Activated naive CD4-positive, alpha-beta T cell treated with anti-CD3 and anti-CD28 coated beads for 36 hours (primary cell): ENCODE results near the gene IFNA13. TPM values are rescaled to one million over a fixed set of nuclear protein-coding genes. Genes with fewer than 3 reads are reported as not detected.

Experiments used
- CTCF ChIA-PET: fragments of 350-600 bp; sonication (Branson Sonifier 250); formaldehyde crosslinking; loops from one replicate; lab custom pipeline; 2021; ENCODE audit warnings: antibody characterized with exemption; lab: Charles Lee
- DNase-seq: peaks from one replicate; pipeline ENCODE4 v3.0.0-alpha.2; 2020
- H3K27ac Mint-ChIP-seq: one replicate; pipeline ENCODE4 v1.8.0; 2021; ENCODE audit warnings: mild to moderate bottlenecking, mixed read lengths
- H3K27me3 Mint-ChIP-seq: one replicate; pipeline ENCODE4 v1.8.0; 2021; ENCODE audit warnings: low read depth, mixed read lengths
- H3K36me3 Mint-ChIP-seq: one replicate; pipeline ENCODE4 v1.8.0; 2021; ENCODE audit warnings: low read depth, mixed read lengths
- H3K4me1 Mint-ChIP-seq: one replicate; pipeline ENCODE4 v1.8.0; 2021; ENCODE audit warnings: low read depth, mixed read lengths
- H3K4me3 Mint-ChIP-seq: one replicate; pipeline ENCODE4 v1.8.0; 2021; ENCODE audit warnings: mild to moderate bottlenecking, moderate library complexity, mixed read lengths
- H3K9me3 Mint-ChIP-seq: one replicate; pipeline ENCODE4 v1.8.0; 2021; ENCODE audit warnings: mixed read lengths
- intact Hi-C: fragments of 100-400 bp; cut with micrococcal nuclease; formaldehyde crosslinking; loops from one replicate; pipeline ENCODE4 v1.15.1; 2023
- total RNA-seq, 2 experiments: library from RNA; stranded (reverse); gene quantifications; one replicate each; pipeline ENCODE4 v1.2.3, GENCODE V29; 2021

Gene IFNA13
- total RNA-seq, 2 experiments from 2014 or later: not detected

- CTCF ChIA-PET: interaction anchor here (0.6 to 1.0 kb wide), 2 partner anchors 48 to 442 kb away, joined by 3 to 4 read pairs; no protein-coding TSS in a partner anchor
- intact Hi-C loops: no loop called here
- Mint-ChIP-seq H3K36me3 (no peaks in the 10 kb centered on the region), H3K9me3 (no peaks in the 10 kb centered on the region), H3K27me3 (peaks cover 20% of the 10 kb centered on the region), H3K4me1 (no peaks in the 10 kb centered on the region), H3K4me3 (no peak overlapping the region), H3K27ac (no peak overlapping the region)
- DNase-seq: no peak
Measured at GRCh38 chr9:21348430-21348970, 19.4 kb downstream of the IFNA13 start.

DNA sequence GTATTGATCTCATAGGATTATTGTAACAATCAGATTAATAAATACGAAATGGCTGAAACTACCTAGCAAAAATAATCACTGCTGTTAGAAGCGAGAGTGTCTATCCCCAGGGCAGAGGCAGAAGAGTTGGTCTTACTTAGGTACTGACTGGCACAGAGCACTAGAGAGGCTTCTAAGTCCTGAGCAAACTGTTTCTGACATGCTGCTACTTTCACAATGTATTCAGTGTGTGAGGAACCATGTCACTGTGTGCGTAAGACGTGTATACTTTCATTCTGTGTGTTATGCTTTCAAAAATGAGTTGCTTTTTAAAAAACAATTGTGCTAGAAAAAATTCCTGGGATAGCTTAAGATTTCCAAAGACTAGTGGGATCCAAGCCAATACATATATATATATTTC, 27.1 kb downstream of the IFNA13 start:
- Mint-ChIP-seq H3K4me3 (no peak overlapping the region), H3K36me3 (no peaks in the 10 kb centered on the region), H3K4me1 (peaks cover 9% of the 10 kb centered on the region), H3K27me3 (peaks cover 7% of the 10 kb centered on the region), H3K27ac (no peak overlapping the region), H3K9me3 (no peaks in the 10 kb centered on the region)
- no peak for DNase-seq
- intact Hi-C loops: no loop called here
- CTCF ChIA-PET: interaction anchor here (0.9 to 1.1 kb wide), 3 partner anchors 52 to 448 kb away, joined by 3 read pairs; no protein-coding TSS in a partner anchor

DNA sequence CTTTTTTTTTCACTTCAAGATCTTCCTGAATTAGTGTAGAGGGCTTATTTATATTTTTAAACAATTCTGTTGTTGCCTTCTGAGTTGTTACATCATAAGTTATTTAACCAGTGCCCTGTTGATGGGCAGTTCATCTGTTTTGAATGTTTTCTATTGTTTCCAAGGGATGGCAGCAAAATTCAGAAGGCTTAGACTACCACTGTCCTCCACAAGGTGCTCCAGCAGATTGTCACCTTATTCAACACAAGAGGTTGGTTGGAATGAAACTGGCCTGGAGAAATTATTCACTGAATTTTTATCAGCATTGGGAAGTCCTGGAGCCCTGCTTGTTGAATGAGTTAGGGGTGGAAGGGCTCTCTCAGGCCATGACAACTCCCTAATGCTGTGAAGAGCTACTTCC, 31.4 kb downstream of the IFNA13 start:
- Mint-ChIP-seq H3K4me3 (peak overlapping the region; percentile 53), H3K27me3 (no peaks in the 10 kb centered on the region), H3K27ac (no peak overlapping the region)

DNA sequence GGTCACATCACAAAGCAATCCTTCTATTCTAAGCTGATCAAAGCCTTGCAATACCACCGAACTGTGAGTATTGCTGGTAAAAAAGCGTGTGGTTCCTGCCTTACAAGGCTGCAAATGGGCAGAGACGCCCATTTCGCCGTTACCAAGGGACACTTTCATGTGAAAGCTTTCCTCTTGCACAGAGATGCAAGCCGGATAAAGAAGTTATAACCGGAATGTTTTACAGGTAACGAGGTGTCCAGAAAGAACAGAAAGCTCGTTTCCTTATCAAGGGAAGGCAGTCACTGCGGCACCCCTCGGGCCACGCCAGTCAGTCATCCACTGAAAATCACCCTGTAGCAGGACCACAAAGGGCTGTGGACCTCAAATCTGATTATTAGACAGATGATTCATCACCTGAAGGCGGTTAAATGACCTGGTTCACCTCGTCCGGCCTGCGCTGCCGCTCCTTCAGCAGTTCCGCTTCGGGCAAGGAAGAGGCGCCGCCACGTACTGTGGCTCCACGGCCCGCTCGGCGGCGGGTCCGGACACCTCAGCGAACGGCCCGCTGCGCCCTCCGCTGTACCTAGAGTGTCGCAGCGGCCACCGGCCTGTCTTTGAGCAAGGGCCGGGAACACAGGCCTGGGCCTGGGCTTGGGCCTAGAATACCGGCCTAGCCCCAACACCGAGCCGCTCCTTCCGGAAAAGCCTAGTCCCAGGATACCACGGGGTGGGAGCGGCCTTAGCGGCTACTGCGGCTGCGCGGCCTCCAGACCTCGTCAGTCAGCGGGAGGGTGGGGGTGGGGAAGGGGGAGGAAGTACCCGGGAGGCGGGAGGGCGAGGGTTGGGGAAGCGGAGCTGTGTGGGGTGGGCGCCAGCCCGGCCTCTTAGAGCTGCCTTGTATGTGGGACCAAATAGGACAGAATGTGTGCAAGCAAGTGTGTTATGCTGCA, 32.9 kb downstream of the IFNA13 start, which contains the start of gene KLHL9:
TSS of gene KLHL9 (minus strand) at position 704 of the 932 bp plus-strand sequence. CDS start at position 159, 545 bp downstream.
- Mint-ChIP-seq H3K36me3 (peaks cover 20% of the 10 kb centered on the region), H3K4me3 (peak within 1 kb of the TSS; percentile 84), H3K9me3 (no peaks in the 10 kb centered on the region), H3K27me3 (no peaks in the 10 kb centered on the region), H3K27ac (peak within 1 kb of the TSS; percentile 91), H3K4me1 (peaks cover 48% of the 10 kb centered on the region)
- CTCF ChIA-PET: interaction anchor here (0.6 to 2.3 kb wide), 16 partner anchors 9 to 958 kb away, joined by 3 to 29 read pairs (median 4); no protein-coding TSS in a partner anchor
- intact Hi-C loops: loop anchor here (1.0 to 5.0 kb wide), 8 partner anchors 22 to 660 kb away; partner anchors contain the start of genes HACD4 and MTAP
- DNase-seq: peak; percentile 93

More for the DNA sequence above, 31.4 kb downstream of the IFNA13 start:
- no peak for DNase-seq
- Mint-ChIP-seq H3K4me1 (peaks cover 38% of the 10 kb centered on the region), H3K36me3 (peaks cover 17% of the 10 kb centered on the region), H3K9me3 (no peaks in the 10 kb centered on the region)
- CTCF ChIA-PET: interaction anchor here (1.0 to 1.2 kb wide), 2 partner anchors 13 to 153 kb away, joined by 3 read pairs; no protein-coding TSS in a partner anchor
- intact Hi-C loops: loop anchor here (5.0 kb wide), 2 partner anchors 304 to 351 kb away; partner anchors contain the start of gene HACD4

- Mint-ChIP-seq H3K9me3 (no peaks in the 10 kb centered on the region), H3K4me3 (peak overlapping the region; percentile 84), H3K27me3 (no peaks in the 10 kb centered on the region), H3K4me1 (peaks cover 57% of the 10 kb centered on the region), H3K36me3 (peaks cover 20% of the 10 kb centered on the region), H3K27ac (peak overlapping the region; percentile 91)
- intact Hi-C loops: no loop called here
- no peak for DNase-seq
- CTCF ChIA-PET: interaction anchor here (0.5 to 1.8 kb wide), 8 partner anchors 9 to 216 kb away, joined by 3 to 8 read pairs (median 3); no protein-coding TSS in a partner anchor
Measured at GRCh38 chr9:21333226-21333625, 34.6 kb downstream of the IFNA13 start.

DNA sequence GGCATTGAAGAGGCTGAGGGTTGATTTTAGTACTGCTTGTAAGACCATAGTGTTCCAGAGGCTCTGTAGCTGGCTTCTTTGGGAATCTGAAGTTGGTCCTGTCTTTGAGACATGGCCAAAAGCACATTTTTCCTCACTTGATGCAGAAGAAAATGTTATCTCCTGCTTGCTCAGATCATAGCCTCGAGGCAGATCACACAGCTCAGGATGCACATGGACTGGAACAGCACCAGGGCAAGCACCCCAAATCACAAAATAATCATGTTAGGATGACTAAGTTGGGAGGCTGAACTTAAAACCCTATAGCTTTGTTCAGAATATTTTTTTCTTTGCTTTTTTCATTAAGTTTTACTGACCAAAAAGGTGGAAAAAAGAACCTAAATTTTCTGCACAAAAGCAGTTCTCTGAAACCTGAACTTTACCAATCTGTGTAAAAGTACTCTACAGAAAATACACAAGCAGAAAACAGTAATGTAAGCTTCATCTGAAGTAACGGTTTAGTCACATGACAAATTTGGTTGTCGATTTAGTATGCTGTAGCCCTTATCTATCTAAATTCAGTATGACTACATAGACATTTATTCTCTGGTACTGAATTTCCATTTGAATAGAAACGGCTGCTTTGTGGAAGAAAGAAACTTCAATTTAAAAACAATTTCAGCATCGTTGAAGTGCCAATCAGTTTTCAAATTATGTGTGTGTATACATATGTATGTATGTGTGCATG, 36.0 kb downstream of the IFNA13 start:
- no peaks in the 10 kb centered on the region for H3K9me3 Mint-ChIP-seq
- no peak for DNase-seq
- H3K27ac Mint-ChIP-seq: no peak overlapping the region
- H3K4me1 Mint-ChIP-seq: peaks cover 66% of the 10 kb centered on the region
- CTCF ChIA-PET: interaction anchor here (0.5 to 4.2 kb wide), 5 partner anchors 10 to 236 kb away, joined by 3 to 37 read pairs (median 3); no protein-coding TSS in a partner anchor
- peaks cover 20% of the 10 kb centered on the region for H3K36me3 Mint-ChIP-seq
- intact Hi-C loops: no loop called here
- no peaks in the 10 kb centered on the region for H3K27me3 Mint-ChIP-seq
- peak overlapping the region; percentile 9 for H3K4me3 Mint-ChIP-seq

- CTCF ChIA-PET: interaction anchor here (0.6 to 2.9 kb wide), 33 partner anchors 8 to 1362 kb away, joined by 3 to 61 read pairs (median 4); partner anchors contain the start of genes IFNA8 and KLHL9
- Mint-ChIP-seq H3K9me3 (no peaks in the 10 kb centered on the region), H3K36me3 (peaks cover 8% of the 10 kb centered on the region), H3K4me3 (no peak overlapping the region), H3K27me3 (no peaks in the 10 kb centered on the region), H3K27ac (no peak overlapping the region), H3K4me1 (peaks cover 41% of the 10 kb centered on the region)
- no peak for DNase-seq
- intact Hi-C loops: loop anchor here (1.0 kb wide), 1 partner anchor 70 kb away; no protein-coding TSS in a partner anchor
Measured at GRCh38 chr9:21326526-21327139, 41.2 kb downstream of the IFNA13 start.

DNA sequence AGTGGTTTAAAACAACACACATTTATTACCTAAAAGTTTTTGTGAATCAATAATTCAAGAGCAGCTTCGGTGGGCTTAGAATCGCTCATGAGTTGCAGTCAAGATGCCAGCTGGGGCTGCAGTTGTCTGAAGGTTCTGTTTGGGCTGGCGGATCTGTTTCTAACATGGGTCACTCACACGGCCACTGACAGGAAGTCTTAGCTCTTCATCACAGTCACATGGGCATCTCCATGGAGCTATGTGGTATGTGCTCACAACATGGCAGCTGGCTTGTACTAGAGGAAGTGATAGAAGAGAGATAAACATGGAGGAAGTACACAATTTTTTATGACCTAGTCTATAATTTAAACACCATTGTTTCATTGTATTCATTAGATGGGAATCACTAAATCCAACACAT, 43.8 kb downstream of the IFNA13 start:
- Mint-ChIP-seq H3K4me3 (no peak overlapping the region), H3K9me3 (no peaks in the 10 kb centered on the region), H3K27ac (no peak overlapping the region), H3K27me3 (no peaks in the 10 kb centered on the region), H3K36me3 (peaks cover 5% of the 10 kb centered on the region), H3K4me1 (peaks cover 25% of the 10 kb centered on the region)
- intact Hi-C loops: no loop called here
- no peak for DNase-seq
- CTCF ChIA-PET: interaction anchor here (0.8 to 3.5 kb wide), 12 partner anchors 9 to 142 kb away, joined by 3 to 19 read pairs (median 4); partner anchors contain the start of gene KLHL9

- DNase-seq: no peak
- Mint-ChIP-seq H3K4me1 (peaks cover 25% of the 10 kb centered on the region), H3K27ac (no peak overlapping the region), H3K9me3 (no peaks in the 10 kb centered on the region), H3K36me3 (peaks cover 5% of the 10 kb centered on the region), H3K27me3 (no peaks in the 10 kb centered on the region), H3K4me3 (no peak overlapping the region)
- intact Hi-C loops: no loop called here
- CTCF ChIA-PET: interaction anchor here (0.6 to 3.5 kb wide), 8 partner anchors 12 to 143 kb away, joined by 3 to 19 read pairs (median 4); no protein-coding TSS in a partner anchor
Measured at GRCh38 chr9:21322911-21323461, 44.9 kb downstream of the IFNA13 start.

- H3K4me1 Mint-ChIP-seq: peaks cover 12% of the 10 kb centered on the region
Measured at GRCh38 chr9:21320465-21320864, 47.4 kb downstream of the IFNA13 start.

More at GRCh38 chr9:21320465-21320864, 47.4 kb downstream of the IFNA13 start:
- no peaks in the 10 kb centered on the region for H3K9me3 Mint-ChIP-seq
- H3K4me3 Mint-ChIP-seq: no peak overlapping the region
- CTCF ChIA-PET: interaction anchor here (0.5 to 3.5 kb wide), 9 partner anchors 8 to 495 kb away, joined by 3 to 15 read pairs (median 3); no protein-coding TSS in a partner anchor
- no peak for DNase-seq
- H3K36me3 Mint-ChIP-seq: peaks cover 5% of the 10 kb centered on the region
- intact Hi-C loops: no loop called here
- H3K27me3 Mint-ChIP-seq: no peaks in the 10 kb centered on the region
- no peak overlapping the region for H3K27ac Mint-ChIP-seq
